GM18511 (cell line): Measurements from ENCODE around the gene PHF21B.

Experiments used
- ATAC-seq: cut with Tn5 transposase; IDR thresholded peaks from one replicate; pipeline ENCODE4 v1.9.1; 2021; ENCODE audit warnings: mild to moderate bottlenecking, moderate library complexity; ENCODE audit not compliant: unreplicated experiment

Gene PHF21B

GRCh38 chr22:45014654-45015053 lies 4.8 kb upstream of the PHF21B start:
- no peak for ATAC-seq

- ATAC-seq: no peak
Observed at GRCh38 chr22:45013138-45013537, 3.3 kb upstream of the PHF21B start.

- no peak for ATAC-seq
Observed at GRCh38 chr22:45010532-45010900, 711 bp upstream of the PHF21B start.

- ATAC-seq: no peak
Observed at GRCh38 chr22:45008751-45009605, 827 bp downstream of the PHF21B start.

GRCh38 chr22:45008186-45008681 lies 1.6 kb downstream of the PHF21B start:
- no peak for ATAC-seq

- ATAC-seq: no peak
Observed at GRCh38 chr22:45007391-45008185, 2.2 kb downstream of the PHF21B start.

- no peak for ATAC-seq
Observed at GRCh38 chr22:45006964-45007390, 2.8 kb downstream of the PHF21B start.

GRCh38 chr22:45006111-45006963 lies 3.5 kb downstream of the PHF21B start:
- ATAC-seq: no peak

- no peak for ATAC-seq
Observed at GRCh38 chr22:45001653-45002052, 8.2 kb downstream of the PHF21B start.

- no peak for ATAC-seq
Observed at GRCh38 chr22:45000330-45000729, 9.5 kb downstream of the PHF21B start.

- ATAC-seq: no peak
Observed at GRCh38 chr22:44999687-45000086, 10.1 kb downstream of the PHF21B start.

GRCh38 chr22:44999231-44999630 lies 10.6 kb downstream of the PHF21B start:
- ATAC-seq: no peak

GRCh38 chr22:44998296-44998695 lies 11.5 kb downstream of the PHF21B start:
- no peak for ATAC-seq

GRCh38 chr22:44997060-44997459 lies 12.7 kb downstream of the PHF21B start:
- ATAC-seq: no peak

GRCh38 chr22:44996648-44997047 lies 13.2 kb downstream of the PHF21B start:
- no peak for ATAC-seq

- ATAC-seq: no peak
Observed at GRCh38 chr22:44996120-44996519, 13.7 kb downstream of the PHF21B start.

- no peak for ATAC-seq
Observed at GRCh38 chr22:44995715-44996114, 14.1 kb downstream of the PHF21B start.

GRCh38 chr22:44995105-44995514 lies 14.7 kb downstream of the PHF21B start:
- ATAC-seq: no peak

- no peak for ATAC-seq
Observed at GRCh38 chr22:44994399-44995104, 15.3 kb downstream of the PHF21B start.

- ATAC-seq: no peak
Observed at GRCh38 chr22:44992166-44992565, 17.6 kb downstream of the PHF21B start.
